ENCODE data around the gene FASTK.

DNA sequence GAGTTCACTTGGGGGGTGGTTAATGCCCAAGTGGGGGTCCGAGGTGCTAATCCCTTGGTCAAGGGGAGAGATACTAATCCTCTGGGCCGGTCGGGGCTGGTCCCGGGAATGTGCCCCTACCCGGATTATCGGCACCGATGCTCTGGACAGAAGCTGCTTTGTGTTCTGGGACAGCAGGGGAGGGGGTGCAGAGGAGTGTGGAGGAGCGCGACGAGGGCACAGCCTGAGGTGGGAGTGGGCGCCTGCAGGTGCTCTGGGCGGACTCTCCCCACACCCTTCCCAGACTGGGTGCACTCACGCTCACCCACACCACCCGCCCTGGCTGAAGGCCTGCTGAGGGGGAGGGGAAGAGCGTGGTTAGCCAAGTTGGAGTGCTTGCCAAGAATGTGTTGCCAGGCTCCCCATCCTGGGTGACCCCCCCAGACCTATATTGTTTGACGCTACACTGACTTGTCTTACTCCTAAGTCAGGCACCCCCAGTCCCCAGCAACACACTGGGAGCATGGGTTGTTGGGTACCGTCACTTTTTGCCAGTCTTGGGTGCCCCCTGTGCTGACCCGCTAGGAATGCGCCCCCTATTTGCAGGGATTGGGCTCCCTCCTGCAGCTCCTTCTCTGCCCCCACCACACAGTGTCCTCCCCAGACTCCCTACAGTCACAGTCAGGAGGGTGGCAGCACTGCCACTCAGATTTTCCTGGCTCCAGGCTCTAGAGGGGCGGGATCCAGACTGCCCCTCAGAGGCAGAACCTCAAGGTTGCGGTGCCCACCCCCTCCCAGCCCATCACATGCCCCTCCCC lies 20.0 kb downstream of the FASTK start:
- TF ChIP-seq POLR2A (IDR thresholded peaks at IDR 0.05), result no peak
- TF ChIP-seq, protein P1, sequence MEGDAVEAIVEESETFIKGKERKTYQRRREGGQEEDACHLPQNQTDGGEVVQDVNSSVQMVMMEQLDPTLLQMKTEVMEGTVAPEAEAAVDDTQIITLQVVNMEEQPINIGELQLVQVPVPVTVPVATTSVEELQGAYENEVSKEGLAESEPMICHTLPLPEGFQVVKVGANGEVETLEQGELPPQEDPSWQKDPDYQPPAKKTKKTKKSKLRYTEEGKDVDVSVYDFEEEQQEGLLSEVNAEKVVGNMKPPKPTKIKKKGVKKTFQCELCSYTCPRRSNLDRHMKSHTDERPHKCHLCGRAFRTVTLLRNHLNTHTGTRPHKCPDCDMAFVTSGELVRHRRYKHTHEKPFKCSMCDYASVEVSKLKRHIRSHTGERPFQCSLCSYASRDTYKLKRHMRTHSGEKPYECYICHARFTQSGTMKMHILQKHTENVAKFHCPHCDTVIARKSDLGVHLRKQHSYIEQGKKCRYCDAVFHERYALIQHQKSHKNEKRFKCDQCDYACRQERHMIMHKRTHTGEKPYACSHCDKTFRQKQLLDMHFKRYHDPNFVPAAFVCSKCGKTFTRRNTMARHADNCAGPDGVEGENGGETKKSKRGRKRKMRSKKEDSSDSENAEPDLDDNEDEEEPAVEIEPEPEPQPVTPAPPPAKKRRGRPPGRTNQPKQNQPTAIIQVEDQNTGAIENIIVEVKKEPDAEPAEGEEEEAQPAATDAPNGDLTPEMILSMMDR (IDR thresholded peaks at IDR 0.05), result no peak
